ENCODE results near the gene FBXW4. TPM values are rescaled to one million over a fixed set of nuclear protein-coding genes. Genes with fewer than 3 reads are reported as not detected.

Gene FBXW4
- total and polyA plus RNA-seq, 10 of the 15 experiments (the other 5 are each of a cell fraction or from before 2014, with no cell fraction given), result 5.7 to 42.0 (median 27.5) TPM

- FAIRE-seq, result no peak
- peaks cover 7 to 12% of the 10 kb centered on the region in 2 experiments for H3K36me3 ChIP-seq (ENCODE audit: control insufficient read depth in 2 of 2, insufficient read depth in 2 of 2, low read length in 1 of 2)
These were observed 80.1 kb downstream of the FBXW4 start for GRCh38 chr10:101614663-101615524.

More at GRCh38 chr10:101614663-101615524, 80.1 kb downstream of the FBXW4 start:
- Histone ChIP-seq H4K20me1 (ENCODE audit: control insufficient read depth, insufficient read depth) (no peaks in the 10 kb centered on the region), H2AFZ (ENCODE audit: control insufficient read depth, low read depth, low read length) (no peak overlapping the region), H3K4me3 (no peak overlapping the region), H3K4me2 (ENCODE audit: control insufficient read depth, insufficient read depth) (no peak overlapping the region), H3K9ac (ENCODE audit: control insufficient read depth, insufficient read depth, low read length) (no peak overlapping the region), H3K9me3 (replicated peaks; ENCODE audit: control insufficient read depth, insufficient read depth, low read length) (no peaks in the 10 kb centered on the region), H3K27ac (ENCODE audit: control insufficient read depth, insufficient read depth) (no peak overlapping the region), H3K79me2 (ENCODE audit: control insufficient read depth, insufficient read depth, low read length) (no peaks in the 10 kb centered on the region), H3K27me3 (replicated peaks in 1 of 2; ENCODE audit: control insufficient read depth in 2 of 2, insufficient read depth in 2 of 2, low read length in 1 of 2) (no peaks in the 10 kb centered on the region), H3K4me1 (ENCODE audit: control insufficient read depth, insufficient read depth, low read length) (peaks cover 19% of the 10 kb centered on the region)
- SMC1A ChIA-PET (ENCODE audit: uncharacterized antibody, unreplicated experiment), result no interaction called here
- intact Hi-C loops (cut with micrococcal nuclease; ENCODE audit: unreplicated experiment) (no loop called here), in situ Hi-C loops (cut with MboI) (no loop called here)
- DNase-seq (ENCODE audit: low read depth, low spot score), result no peak
- TF ChIP-seq ESRRA (IDR thresholded peaks at IDR 0.05; ENCODE audit: low read length) (no peak), MLLT1 (IDR thresholded peaks at IDR 0.05) (no peak), SIN3A (IDR thresholded peaks at IDR 0.05; ENCODE audit: low read depth, low read length) (no peak), NFYA (IDR thresholded peaks at IDR 0.05; ENCODE audit: borderline replicate concordance, low read depth, low read length) (no peak), SMARCA5 (IDR thresholded peaks at IDR 0.05) (no peak), YBX1 (IDR thresholded peaks at IDR 0.05) (no peak), TCF7 (IDR thresholded peaks at IDR 0.05; ENCODE audit: borderline replicate concordance) (no peak), RFX5 (IDR thresholded peaks at IDR 0.05; ENCODE audit: low read depth, low read length) (no peak), NR2C2 (IDR thresholded peaks at IDR 0.05; ENCODE audit: borderline replicate concordance, control insufficient read depth, insufficient read length, low read depth) (no peak), HDAC2 (IDR thresholded peaks at IDR 0.05) (no peak), RAD51 (IDR thresholded peaks at IDR 0.05) (no peak), USF1 (IDR thresholded peaks at IDR 0.05; ENCODE audit: borderline replicate concordance, extremely low read length, insufficient read depth, low read depth, low read length) (no peak)
- no peak for ATAC-seq
- POLR2A ChIA-PET, result no interaction called here
- CTCF ChIA-PET, result interaction anchor here (4.2 kb wide), 1 partner anchor 12 kb away, joined by 38 read pairs; no protein-coding TSS in a partner anchor
- 90% methylated on average over 12 of the region's 13 CpGs for WGBS (ENCODE audit: insufficient coverage, insufficient replicate concordance, low lambda C conversion rate, missing lambda C conversion rate)
- RAD21 ChIA-PET (ENCODE audit: unreplicated experiment), result no interaction called here
- no TSS peak for BruUV-seq (replicated peaks)

Measured in GM12878 (cell line).